Aorta (tissue), 5 donors: ENCODE data around the gene KCNT1. TPM values are rescaled to one million over a fixed set of nuclear protein-coding genes. Genes with fewer than 3 reads are reported as not detected.

Experiments
- ATAC-seq: fragments of 200-7000 bp; cut with Tn5 transposase; one replicate; pipeline ENCODE4 v1.9.1; 2022; ENCODE audit warnings: moderate library complexity; ENCODE audit not compliant: low FRiP score
- DNase-seq, 2 donors: peaks; one replicate each; pipeline ENCODE4 v3.0.0-alpha.2; 2020
- H3K27ac ChIP-seq, 2 donors: one replicate each; pipeline ENCODE4 v1.5.1; 2013; ENCODE audit warnings: low read length in 2 of 2, mild to moderate bottlenecking in 2 of 2, moderate library complexity in 2 of 2, control low read depth in 1 of 2, inconsistent platforms in 1 of 2, low read depth in 1 of 2
- H3K27me3 ChIP-seq, 2 donors: one replicate each; pipeline ENCODE4 v1.6.1; 2013; ENCODE audit warnings: control low read depth in 1 of 2, low read length in 1 of 2, mild to moderate bottlenecking in 1 of 2, moderate library complexity in 1 of 2; ENCODE audit not compliant: insufficient read depth in 2 of 2, control insufficient read depth in 1 of 2
- H3K36me3 ChIP-seq, 2 donors: one replicate each; pipeline ENCODE4 v1.6.1; 2013; ENCODE audit warnings: control low read depth in 1 of 2, low read length in 1 of 2, mild to moderate bottlenecking in 1 of 2; ENCODE audit not compliant: insufficient read depth in 2 of 2, control insufficient read depth in 1 of 2
- H3K4me1 ChIP-seq, 2 donors: one replicate each; pipeline ENCODE4 v1.6.1; 2013; ENCODE audit warnings: low read length in 2 of 2, control low read depth in 1 of 2, mild to moderate bottlenecking in 1 of 2, moderate library complexity in 1 of 2; ENCODE audit not compliant: insufficient read depth in 2 of 2, control insufficient read depth in 1 of 2
- H3K4me3 ChIP-seq, 2 donors: one replicate each; pipeline ENCODE4 v1.5.1; 2013; ENCODE audit warnings: low read length in 2 of 2, control low read depth in 1 of 2, mild to moderate bottlenecking in 1 of 2
- H3K9me3 ChIP-seq: one replicate; pipeline ENCODE4 v1.6.1; 2013; ENCODE audit warnings: mild to moderate bottlenecking, low read length; ENCODE audit not compliant: control insufficient read depth
- WGBS, 2 donors: extraction: QIAGEN DNeasy Blood & Tissue Kit; methylation state at CpG; one replicate each; pipeline ENCODE4 v1.1.7; 2013; 5-methylcytosine and 5-hydroxymethylcytosine counted together
- intact Hi-C, 2 donors: fragments of 100-400 bp; cut with DNase I; formaldehyde crosslinking; loops; one replicate each; pipeline versions ENCODE4 v1.14.2 to v1.15.0; 2022
- polyA plus RNA-seq, 2 donors: library from polyadenylated mRNA; stranded (reverse); fragments of 200-250 nt; gene quantifications; one replicate each; pipeline ENCODE4 v1.2.3, GENCODE V29; 2013
- total RNA-seq, 2 donors: library from RNA; stranded (reverse); fragmentation: NEBNext Ultra II Directional; extraction: Animal tissue kit (Norgen Biotek cat#: 25700); gene quantifications; one replicate each; pipeline ENCODE4 v1.2.1, GENCODE V29; 2021
- donor health status: healthy with polysubstance abuse.
- donor health status: Bipolar disorder and iron deficiency.
- donor health status: DM: no; HTN: no; CAD: no.
- donor health status: DM: no; HTN: no; CAD: no.
- donor health status: DM: yes; HTN: yes; CAD: no.

KCNT1 gene
- total and polyA plus RNA-seq, 4 donors: 0.16 to 0.78 TPM; not detected in 2

- 84 to 90% methylated on average over 12 of the region's 12 CpGs for WGBS, 2 donors
- Histone ChIP-seq H3K27ac (no peak overlapping the region), H3K36me3 (no peaks in the 10 kb centered on the region), H3K4me1 (no peaks in the 10 kb centered on the region), H3K9me3 (no peaks in the 10 kb centered on the region), H3K27me3 (no peaks in the 10 kb centered on the region), H3K4me3 (no peak overlapping the region)
- no peak for DNase-seq
- intact Hi-C loops: loop anchor here in 1 of 2 donors (10.0 kb wide), 1 partner anchor 63 kb away; no protein-coding TSS in a partner anchor
- no peak for ATAC-seq
These were observed 9.4 kb downstream of the KCNT1 start for GRCh38 chr9:135711391-135711790.

- Histone ChIP-seq H3K27ac (no peak overlapping the region), H3K4me1 (no peaks in the 10 kb centered on the region), H3K4me3 (no peak overlapping the region), H3K9me3 (no peaks in the 10 kb centered on the region), H3K36me3 (no peaks in the 10 kb centered on the region), H3K27me3 (no peaks in the 10 kb centered on the region)
- 81 to 93% methylated on average over 10 of the region's 10 CpGs for WGBS, 2 donors
- intact Hi-C loops: loop anchor here in 1 of 2 donors (10.0 kb wide), 1 partner anchor 63 kb away; no protein-coding TSS in a partner anchor
- no peak for DNase-seq
- ATAC-seq: no peak
These were observed 9.9 kb downstream of the KCNT1 start for GRCh38 chr9:135711881-135712280.

GRCh38 chr9:135712613-135713295, 10.8 kb downstream of the KCNT1 start:
- no peaks in the 10 kb centered on the region for H3K9me3 ChIP-seq
- no peak overlapping the region for H3K27ac ChIP-seq
- ATAC-seq (no peak), DNase-seq (no peak)
- intact Hi-C loops: loop anchor here in 1 of 2 donors (10.0 kb wide), 1 partner anchor 62 kb away; no protein-coding TSS in a partner anchor
- H3K4me3 ChIP-seq: no peak overlapping the region
- 17 to 36% methylated on average over 15 to 16 of the region's 16 CpGs for WGBS, 2 donors
- H3K36me3 ChIP-seq: no peaks in the 10 kb centered on the region
- no peaks in the 10 kb centered on the region for H3K27me3 ChIP-seq
- no peaks in the 10 kb centered on the region for H3K4me1 ChIP-seq

GRCh38 chr9:135714242-135715055, 12.5 kb downstream of the KCNT1 start:
- Histone ChIP-seq H3K4me1 (no peaks in the 10 kb centered on the region), H3K4me3 (no peak overlapping the region), H3K36me3 (no peaks in the 10 kb centered on the region), H3K9me3 (no peaks in the 10 kb centered on the region), H3K27ac (no peak overlapping the region), H3K27me3 (no peaks in the 10 kb centered on the region)
- DNase-seq (no peak), ATAC-seq (no peak)
- WGBS, 2 donors: 3 to 4% methylated on average over 51 to 103 of the region's 103 CpGs
- intact Hi-C loops: loop anchor here in 1 of 2 donors (10.0 kb wide), 1 partner anchor 60 kb away; no protein-coding TSS in a partner anchor

GRCh38 chr9:135715056-135715595, 13.1 kb downstream of the KCNT1 start:
- intact Hi-C loops: loop anchor here in 1 of 2 donors (10.0 kb wide), 1 partner anchor 60 kb away; no protein-coding TSS in a partner anchor
- H3K27ac ChIP-seq: no peak overlapping the region
- H3K4me3 ChIP-seq: no peak overlapping the region
- no peaks in the 10 kb centered on the region for H3K27me3 ChIP-seq
- H3K36me3 ChIP-seq: no peaks in the 10 kb centered on the region
- ATAC-seq (no peak), DNase-seq (no peak)
- no peaks in the 10 kb centered on the region for H3K9me3 ChIP-seq
- 13 to 20% methylated on average over 23 of the region's 23 CpGs for WGBS, 2 donors
- H3K4me1 ChIP-seq: no peaks in the 10 kb centered on the region

GRCh38 chr9:135716045-135716444, 14.1 kb downstream of the KCNT1 start:
- Histone ChIP-seq H3K4me1 (no peaks in the 10 kb centered on the region), H3K27me3 (no peaks in the 10 kb centered on the region), H3K36me3 (no peaks in the 10 kb centered on the region), H3K4me3 (no peak overlapping the region), H3K27ac (no peak overlapping the region), H3K9me3 (no peaks in the 10 kb centered on the region)
- WGBS, 2 donors: 87 to 89% methylated on average over 11 of the region's 11 CpGs
- no peak for DNase-seq
- intact Hi-C loops: loop anchor here in 1 of 2 donors (10.0 kb wide), 1 partner anchor 59 kb away; no protein-coding TSS in a partner anchor
- no peak for ATAC-seq

GRCh38 chr9:135717410-135717809, 15.4 kb downstream of the KCNT1 start:
- DNase-seq (no peak), ATAC-seq (no peak)
- H3K4me3 ChIP-seq: no peak overlapping the region
- H3K4me1 ChIP-seq: no peaks in the 10 kb centered on the region
- no peaks in the 10 kb centered on the region for H3K27me3 ChIP-seq
- intact Hi-C loops: loop anchor here in 1 of 2 donors (10.0 kb wide), 1 partner anchor 57 kb away; no protein-coding TSS in a partner anchor
- no peaks in the 10 kb centered on the region for H3K9me3 ChIP-seq
- 86 to 90% methylated on average over 13 of the region's 13 CpGs for WGBS, 2 donors
- H3K36me3 ChIP-seq: no peaks in the 10 kb centered on the region
- no peak overlapping the region for H3K27ac ChIP-seq

- Histone ChIP-seq H3K36me3 (no peaks in the 10 kb centered on the region), H3K27me3 (no peaks in the 10 kb centered on the region), H3K9me3 (no peaks in the 10 kb centered on the region), H3K27ac (no peak overlapping the region), H3K4me3 (no peak overlapping the region), H3K4me1 (no peaks in the 10 kb centered on the region)
- no peak for ATAC-seq
- intact Hi-C loops: loop anchor here in 1 of 2 donors (10.0 kb wide), 1 partner anchor 56 kb away; no protein-coding TSS in a partner anchor
- 35 to 39% methylated on average over 15 of the region's 15 CpGs for WGBS, 2 donors
- DNase-seq: no peak
These were observed 16.6 kb downstream of the KCNT1 start for GRCh38 chr9:135718616-135719015.
